Smooth muscle cell (in vitro differentiated cells): Measurements from ENCODE around the gene CCDC33. TPM values are rescaled to one million over a fixed set of nuclear protein-coding genes. Genes with fewer than 3 reads are reported as not detected.

Source experiments
- DNase-seq: peaks from one replicate; lab custom pipeline; 2025; ENCODE audit not compliant: unreplicated experiment; lab: John Stamatoyannopoulos, UW
- H2AFZ ChIP-seq: fragments of 200-600 bp; sonication (generic); 2 replicates; pipeline ENCODE4 v1.6.0; 2016; ENCODE audit warnings: antibody characterized with exemption, low read depth, mild to moderate bottlenecking
- H3F3A ChIP-seq: fragments of 200-600 bp; sonication (generic); 2 replicates; pipeline ENCODE4 v1.6.0; 2017; ENCODE audit warnings: antibody characterized with exemption, low read depth
- H3K27ac ChIP-seq: fragments of 200-600 bp; sonication (generic); 2 replicates; pipeline ENCODE4 v1.5.1; 2016; ENCODE audit warnings: low read depth, mild to moderate bottlenecking
- H3K27me3 ChIP-seq: fragments of 200-600 bp; sonication (generic); 2 replicates; pipeline ENCODE4 v1.6.1; 2016; ENCODE audit warnings: low read depth, mild to moderate bottlenecking
- H3K36me3 ChIP-seq: fragments of 200-600 bp; sonication (generic); 2 replicates; pipeline ENCODE4 v1.5.1; 2016; ENCODE audit warnings: low read depth
- H3K4me1 ChIP-seq: fragments of 200-600 bp; sonication (generic); 2 replicates; pipeline ENCODE4 v1.5.1; 2016; ENCODE audit warnings: low read depth
- H3K4me2 ChIP-seq: fragments of 200-600 bp; sonication (generic); 2 replicates; pipeline ENCODE4 v1.6.0; 2016; ENCODE audit warnings: mild to moderate bottlenecking
- H3K4me3 ChIP-seq: fragments of 200-600 bp; sonication (generic); 2 replicates; pipeline ENCODE4 v1.5.1; 2016; ENCODE audit warnings: mild to moderate bottlenecking
- H3K79me2 ChIP-seq: fragments of 200-600 bp; sonication (generic); 2 replicates; pipeline ENCODE4 v1.6.0; 2016; ENCODE audit warnings: low read depth, mild to moderate bottlenecking
- H3K9ac ChIP-seq: fragments of 200-600 bp; sonication (generic); 2 replicates; pipeline ENCODE4 v1.6.0; 2016; ENCODE audit warnings: low read depth
- H3K9me3 ChIP-seq: fragments of 200-600 bp; sonication (generic); replicated peaks from 2 replicates; pipeline ENCODE4 v1.5.1; 2016; ENCODE audit warnings: low read depth
- H4K20me1 ChIP-seq: fragments of 200-600 bp; sonication (generic); 2 replicates; pipeline ENCODE4 v1.6.0; 2016; ENCODE audit warnings: low read depth
- CTCF ChIP-seq: fragments of 200-600 bp; sonication (generic); IDR thresholded peaks from 2 replicates; pipeline ENCODE4 v1.5.1; 2017; ENCODE audit warnings: borderline replicate concordance, mild to moderate bottlenecking, antibody characterized with exemption; ENCODE audit not compliant: insufficient read depth, poor library complexity, severe bottlenecking
- WGBS: methylation state at CpG from one replicate; pipeline ENCODE4 v1.1.7; 2016; ENCODE audit warnings: low lambda C conversion rate; 5-methylcytosine and 5-hydroxymethylcytosine counted together
- polyA plus RNA-seq: library from polyadenylated mRNA; unstranded; fragments of >200 nt; fragmentation: Nextera tagmentation; extraction: Ambion mirVana; gene quantifications from 2 replicates; pipeline ENCODE4 v1.2.1, GENCODE V29; 2016
- total RNA-seq: library from RNA; depleted of rRNA; stranded (reverse); fragments of >200 nt; gene quantifications from 2 replicates; pipeline ENCODE4 v1.2.3, GENCODE V29; 2014

CCDC33 gene
- total and polyA plus RNA-seq, 2 experiments from 2014 or later: 3.8 to 5.8 TPM

GRCh38 chr15:74276560-74276959 lies 40.4 kb downstream of the CCDC33 start:
- Histone ChIP-seq H3K9ac (no peak overlapping the region), H3K36me3 (no peaks in the 10 kb centered on the region), H3K27ac (no peak overlapping the region), H4K20me1 (no peaks in the 10 kb centered on the region), H3K27me3 (no peaks in the 10 kb centered on the region), H3K9me3 (no peaks in the 10 kb centered on the region), H2AFZ (no peak overlapping the region), H3F3A (no peaks in the 10 kb centered on the region), H3K4me2 (no peak overlapping the region), H3K4me3 (no peak overlapping the region), H3K79me2 (no peaks in the 10 kb centered on the region), H3K4me1 (no peaks in the 10 kb centered on the region)
- 84% methylated on average over 3 of the region's 3 CpGs for WGBS
- DNase-seq: no peak
- no peak for TF ChIP-seq CTCF

GRCh38 chr15:74277242-74277810 lies 41.2 kb downstream of the CCDC33 start:
- no peaks in the 10 kb centered on the region for H3K27me3 ChIP-seq
- 77% methylated on average over 8 of the region's 8 CpGs for WGBS

GRCh38 chr15:74278207-74278606 lies 42.1 kb downstream of the CCDC33 start:
- Histone ChIP-seq H3K27me3 (no peaks in the 10 kb centered on the region), H3K36me3 (no peaks in the 10 kb centered on the region), H4K20me1 (no peaks in the 10 kb centered on the region), H3F3A (no peaks in the 10 kb centered on the region), H3K4me2 (no peak overlapping the region), H2AFZ (no peak overlapping the region), H3K4me1 (peaks cover 14% of the 10 kb centered on the region), H3K79me2 (no peaks in the 10 kb centered on the region), H3K27ac (no peak overlapping the region), H3K9me3 (no peaks in the 10 kb centered on the region), H3K4me3 (no peak overlapping the region), H3K9ac (no peak overlapping the region)
- no peak for TF ChIP-seq CTCF
- WGBS: 78% methylated on average over 5 of the region's 8 CpGs
- no peak for DNase-seq

More at GRCh38 chr15:74277242-74277810, 41.2 kb downstream of the CCDC33 start:
- no peak overlapping the region for H3K4me2 ChIP-seq
- H3K4me3 ChIP-seq: no peak overlapping the region
- H3K9me3 ChIP-seq: no peaks in the 10 kb centered on the region
- H3K9ac ChIP-seq: no peak overlapping the region
- no peak for TF ChIP-seq CTCF
- H3K4me1 ChIP-seq: peaks cover 7% of the 10 kb centered on the region
- H3K79me2 ChIP-seq: no peaks in the 10 kb centered on the region
- H3K36me3 ChIP-seq: no peaks in the 10 kb centered on the region
- H4K20me1 ChIP-seq: no peaks in the 10 kb centered on the region
- no peak overlapping the region for H2AFZ ChIP-seq
- H3F3A ChIP-seq: no peaks in the 10 kb centered on the region
- no peak overlapping the region for H3K27ac ChIP-seq
- no peak for DNase-seq
